HepG2 (cell line): ENCODE data around the gene BLCAP. TPM values are rescaled to one million over a fixed set of nuclear protein-coding genes. Genes with fewer than 3 reads are reported as not detected.
A peak's percentile ranks its signal among the peaks of the same experiment; 100 is the strongest.

ENCODE experiments used
- ATAC-seq: fragments of 200-7000 bp; cut with Tn5 transposase; 3 replicates; pipeline ENCODE4 v1.9.1; 2020; ENCODE audit warnings: mild to moderate bottlenecking, moderate library complexity
- BruUV-seq: library from RNA; stranded (reverse); fragments of 400-500 nt; replicated peaks from 2 replicates; lab custom pipeline; 2021; lab: Mats Ljungman, UMichigan
- CTCF ChIA-PET: fragments of 300-600 bp; formaldehyde crosslinking; extraction: SDS; loops from one replicate; lab custom pipeline; 2021; ENCODE audit warnings: low total read pairs, inconsistent platforms, low intra/inter-chr PET ratio; lab: Yijun Ruan, JAX
- POLR2A ChIA-PET: fragments of 350-600 bp; sonication (Branson Sonifier 250); formaldehyde crosslinking; loops from one replicate; lab custom pipeline; 2020; ENCODE audit warnings: antibody characterized with exemption, inconsistent platforms; lab: Yijun Ruan, JAX
- DNase-seq: peaks from one replicate; pipeline ENCODE4 v3.0.0-alpha.2; 2015; ENCODE audit warnings: low spot score
- FAIRE-seq: peaks from 3 replicates; lab custom pipeline; 2011; peaks lifted over from hg19 to GRCh38; lab: Jason Lieb, UNC
- H2AFZ ChIP-seq: one replicate; pipeline ENCODE4 v1.6.1; 2011; ENCODE audit warnings: low read length, inconsistent platforms
- H3K27ac ChIP-seq: fragments of 300-600 bp; 3 replicates; pipeline ENCODE4 v1.8.0; 2011; ENCODE audit warnings: mixed run types, mild to moderate bottlenecking, mixed read lengths, low read length, inconsistent platforms; ENCODE audit not compliant: insufficient read depth; ENCODE audit errors: extremely low read length
- H3K27me3 ChIP-seq, 2 experiments: fragments of 200-600 bp in 1 of 2; 2 replicates in 1 of 2; 3 replicates in 1 of 2; pipeline versions ENCODE4 v1.6.0 to v1.8.0; 2011; ENCODE audit warnings: low read length in 2 of 2, mild to moderate bottlenecking in 2 of 2, moderate library complexity in 2 of 2, inconsistent platforms in 1 of 2; ENCODE audit not compliant: insufficient read depth in 2 of 2, control insufficient read depth in 1 of 2
- H3K36me3 ChIP-seq, 2 experiments: fragments of 200-600 bp in 1 of 2; replicated peaks in 1 of 2; 2 replicates in 1 of 2; 3 replicates in 1 of 2; pipeline versions ENCODE4 v1.5.1 to v1.8.0; 2011; ENCODE audit warnings: low read length in 2 of 2, inconsistent platforms in 1 of 2; ENCODE audit not compliant: insufficient read depth in 2 of 2, control insufficient read depth in 1 of 2
- H3K4me1 ChIP-seq: 2 replicates; pipeline ENCODE4 v1.5.1; 2012; ENCODE audit warnings: low read length, inconsistent platforms; ENCODE audit not compliant: insufficient read depth
- H3K4me2 ChIP-seq: 2 replicates; pipeline ENCODE4 v1.6.0; 2011; ENCODE audit warnings: low read depth, low read length, inconsistent platforms
- H3K4me3 ChIP-seq, 3 experiments: fragments of 200-600 bp in 1 of 3; sonication (generic), shearing (Covaris generic) in 1 of 3; replicated peaks in 1 of 3; 2 replicates each; pipeline ENCODE4 v1.5.1; 2011 to 2016; ENCODE audit warnings: low read length in 3 of 3, inconsistent platforms in 2 of 3, low read depth in 2 of 3, mild to moderate bottlenecking in 2 of 3, control low read depth in 1 of 3, mixed read lengths in 1 of 3; ENCODE audit not compliant: insufficient read depth in 1 of 3
- H3K79me2 ChIP-seq: one replicate; pipeline ENCODE4 v1.6.1; 2011; ENCODE audit warnings: low read length, inconsistent platforms; ENCODE audit not compliant: insufficient read depth
- H3K9ac ChIP-seq: 2 replicates; pipeline ENCODE4 v1.6.0; 2011; ENCODE audit warnings: mild to moderate bottlenecking, low read depth, low read length, inconsistent platforms; ENCODE audit not compliant: insufficient read depth
- H3K9me3 ChIP-seq: 2 replicates; pipeline ENCODE4 v1.5.1; 2012; ENCODE audit warnings: mild to moderate bottlenecking, low read length
- H4K20me1 ChIP-seq: 2 replicates; pipeline ENCODE4 v1.6.0; 2011; ENCODE audit warnings: inconsistent platforms, mild to moderate bottlenecking, low read length, moderate library complexity; ENCODE audit not compliant: insufficient read depth
- ASH2L ChIP-seq: fragments of 300-600, 200-600 bp; sonication (generic); IDR thresholded peaks from 2 replicates; pipeline ENCODE4 v1.7.0; 2017; ENCODE audit warnings: low read depth, mild to moderate bottlenecking, moderate library complexity, mixed read lengths, low read length; ENCODE audit not compliant: insufficient read length
- BORCS8-MEF2B ChIP-seq: sonication (generic); formaldehyde crosslinking; IDR thresholded peaks from 2 replicates; pipeline ENCODE4 v1.8.0; 2022; ENCODE audit warnings: mild to moderate bottlenecking, missing genetic modification reagents
- CREM ChIP-seq, 2 experiments: sonication (generic) in 1 of 2; formaldehyde crosslinking in 1 of 2; IDR thresholded peaks; 2 replicates each; pipeline versions ENCODE4 v1.4.0 to v1.6.1; 2016 to 2020; ENCODE audit warnings: antibody characterized with exemption in 1 of 2, mild to moderate bottlenecking in 1 of 2, missing genetic modification reagents in 1 of 2
- HCFC1 ChIP-seq: fragments of 150-350 bp; IDR thresholded peaks from 2 replicates; pipeline ENCODE4 v1.6.1; 2014; ENCODE audit warnings: low read depth, low read length
- SAP130 ChIP-seq: IDR thresholded peaks from 2 replicates; pipeline ENCODE4 v1.6.1; 2016; ENCODE audit warnings: low read depth
- SIX4 ChIP-seq: sonication (generic); formaldehyde crosslinking; IDR thresholded peaks from 2 replicates; pipeline ENCODE4 v1.4.0; 2020; ENCODE audit warnings: missing genetic modification reagents
- SOX13 ChIP-seq, 3 experiments: fragments of 450-650 bp in 1 of 3; sonication (generic) in 1 of 3; formaldehyde crosslinking in 1 of 3; IDR thresholded peaks in 2 of 3; conservative IDR thresholded peaks in 1 of 3; 2 replicates each; pipeline versions ENCODE4 v1.5.0 to v1.6.1; 2016 to 2020; ENCODE audit warnings: antibody characterized with exemption in 1 of 3, mild to moderate bottlenecking in 1 of 3, missing compliant biosample characterization in 1 of 3, missing genetic modification reagents in 1 of 3, moderate library complexity in 1 of 3
- SOX6 ChIP-seq, 2 experiments: fragments of 450-650 bp in 1 of 2; sonication (generic) in 1 of 2; formaldehyde crosslinking in 1 of 2; IDR thresholded peaks; 2 replicates each; pipeline versions ENCODE4 v1.4.0 to v1.6.1; 2017 to 2020; ENCODE audit warnings: antibody characterized with exemption in 1 of 2, mild to moderate bottlenecking in 1 of 2, missing genetic modification reagents in 1 of 2
- TBX3 ChIP-seq: fragments of 450-650 bp; IDR thresholded peaks from 2 replicates; pipeline ENCODE4 v1.6.1; 2017; ENCODE audit warnings: antibody characterized with exemption, mild to moderate bottlenecking, inconsistent platforms, borderline replicate concordance
- ZBED4 ChIP-seq: sonication (generic); formaldehyde crosslinking; IDR thresholded peaks from 2 replicates; pipeline ENCODE4 v1.4.0; 2020; ENCODE audit warnings: missing genetic modification reagents, borderline replicate concordance
- ZBTB2 ChIP-seq: sonication (generic); formaldehyde crosslinking; IDR thresholded peaks from 2 replicates; pipeline ENCODE4 v1.8.0; 2022; ENCODE audit warnings: low read depth, missing genetic modification reagents
- ZNF292 ChIP-seq: sonication (generic); formaldehyde crosslinking; IDR thresholded peaks from 2 replicates; pipeline ENCODE4 v1.8.1; 2022; ENCODE audit warnings: mild to moderate bottlenecking, low read depth, missing genetic modification reagents, borderline replicate concordance
- ZSCAN5A ChIP-seq: sonication (generic); formaldehyde crosslinking; IDR thresholded peaks from 2 replicates; pipeline ENCODE4 v1.8.0; 2022; ENCODE audit warnings: mild to moderate bottlenecking, missing genetic modification reagents, borderline replicate concordance
- WGBS: methylation state at CpG from one replicate; pipeline ENCODE4 v1.1.6; 2017; ENCODE audit warnings: low lambda C conversion rate; 5-methylcytosine and 5-hydroxymethylcytosine counted together
- in situ Hi-C: cut with HindIII; loops from 2 replicates; pipeline ENCODE4 v1.10.0; 2017; ENCODE audit warnings: low pct_unique_long_range_greater_than_20kb; ENCODE audit not compliant: extremely low pct_ligation_motif_present
- intact Hi-C: fragments of 100-400 bp; cut with micrococcal nuclease; formaldehyde crosslinking; loops from one replicate; pipeline ENCODE4 v1.10.0; 2022; ENCODE audit not compliant: unreplicated experiment
- polyA plus RNA-seq, 8 experiments: library from polyadenylated mRNA; depleted of rRNA in 3 of 8; stranded (reverse) in 7 of 8; unstranded in 1 of 8; fragments of >200 nt; fragmentation: Illumina TruSeq in 4 of 8; extraction: Trizol in 4 of 8; gene quantifications; 2 replicates each; pipeline versions ENCODE4 v1.2.1 to v1.2.3, GENCODE V29; 2011 to 2016; ENCODE audit warnings: low read depth in 4 of 8, missing spikeins in 1 of 8, mixed read lengths in 1 of 8; ENCODE audit not compliant: insufficient read depth in 1 of 8
- total RNA-seq, 5 experiments: library from RNA; depleted of rRNA; stranded (reverse); fragments of >200 nt; fragmentation: Illumina TruSeq; extraction: Trizol; gene quantifications; 2 replicates each; pipeline ENCODE4 v1.2.3, GENCODE V29; 2016; ENCODE audit warnings: low read depth in 1 of 5

Gene BLCAP
- total and polyA plus RNA-seq, 2 of the 13 experiments (the other 11 are each of a cell fraction or from before 2014, with no cell fraction given): 52.4 to 86.8 TPM

GRCh38 chr20:37505263-37506151 lies 22.2 kb downstream of the BLCAP start:
- TSS peak; percentile 76 for BruUV-seq
- POLR2A ChIA-PET: interaction anchor here (0.9 to 3.6 kb wide), 13 partner anchors 11 to 326 kb away, joined by 3 to 44 read pairs (median 4); partner anchors contain the start of genes BLCAP, MANBAL, MROH8 and RPN2
- 5% methylated on average over 7 of the region's 7 CpGs for WGBS
- peak; percentile 46 for TF ChIP-seq ASH2L
- no peak for TF ChIP-seq TBX3
- peak; percentile 32; the same call in 1 of the 2 replicates for TF ChIP-seq ZNF292 (CRISPR knock-in tag)
- peak; percentile 27 for TF ChIP-seq SAP130 (CRISPR knock-in tag)
- no peak for TF ChIP-seq ZBTB2
- 0 out of 2 replicates have a peak, but pooled peaks have one; percentile 11 for TF ChIP-seq ZBED4
- no peak for TF ChIP-seq BORCS8-MEF2B (CRISPR knock-in tag)
- no peak for TF ChIP-seq SOX13 (IDR thresholded peaks at IDR 0.05)
- TF ChIP-seq SOX13 (CRISPR knock-in tag; conservative IDR thresholded peaks at IDR 0.05 in 1 of 2, IDR thresholded peaks at IDR 0.05 in 1 of 2): peak in 1 of 2 experiments; percentile 54; a peak in 2 of 4 replicates
- TF ChIP-seq CREM (IDR thresholded peaks at IDR 0.05): peak; percentile 28; the same call in 1 of the 2 replicates
- no peak for TF ChIP-seq CREM (CRISPR knock-in tag; IDR thresholded peaks at IDR 0.05)
- TF ChIP-seq HCFC1: no peak
- TF ChIP-seq SOX6 (IDR thresholded peaks at IDR 0.05): no peak
- TF ChIP-seq SOX6 (CRISPR knock-in tag; IDR thresholded peaks at IDR 0.05): peak; percentile 43; the same call in 1 of the 2 replicates
- TF ChIP-seq ZSCAN5A (CRISPR knock-in tag): 0 out of 2 replicates have a peak, but pooled peaks have one; percentile 28
- TF ChIP-seq SIX4 (CRISPR knock-in tag): peak; percentile 42; the same call in 1 of the 2 replicates

More at GRCh38 chr20:37505263-37506151, 22.2 kb downstream of the BLCAP start:
- CTCF ChIA-PET: no interaction called here
- 0 out of 2 replicates have a peak overlapping the region, but pooled peaks have one; percentile 11 for H3K9ac ChIP-seq
- H3K27ac ChIP-seq: peak overlapping the region; percentile 52
- DNase-seq (peak; percentile 97), FAIRE-seq (peak; percentile 85), ATAC-seq (peak; percentile 83)
- 0 out of 5 replicates have a peak, but pooled peaks cover 0 to 10% of the 10 kb centered on the region in 2 experiments for H3K36me3 ChIP-seq
- H3K4me1 ChIP-seq: peaks cover 38% of the 10 kb centered on the region
- intact Hi-C loops (loop anchor here (2.0 kb wide), 1 partner anchor 23 kb away; no protein-coding TSS in a partner anchor), in situ Hi-C loops (no loop called here)
- peak overlapping the region; percentile 59 for H3K4me2 ChIP-seq
- no peaks in the 10 kb centered on the region for H3K27me3 ChIP-seq
- no peak overlapping the region; a peak in 1 of 6 replicates for H3K4me3 ChIP-seq
- no peaks in the 10 kb centered on the region for H3K9me3 ChIP-seq
- H3K79me2 ChIP-seq: no peaks in the 10 kb centered on the region
- H2AFZ ChIP-seq: no peak overlapping the region
- H4K20me1 ChIP-seq: no peaks in the 10 kb centered on the region
